DOHH2 (cell line): ENCODE results near the gene SHC4.

Experiments
- H3F3A ChIP-seq: fragments of 200-600 bp; sonication (generic), shearing (Covaris generic); 2 replicates; pipeline ENCODE4 v1.6.0; 2016; ENCODE audit warnings: antibody characterized with exemption, mild to moderate bottlenecking; ENCODE audit not compliant: control insufficient read depth, insufficient read depth
- H3K27ac ChIP-seq: fragments of 200-600 bp; sonication (generic); 2 replicates; pipeline ENCODE4 v1.5.1; 2014; ENCODE audit warnings: low read depth, mild to moderate bottlenecking, low read length, moderate library complexity
- H3K27me3 ChIP-seq: fragments of 200-600 bp; sonication (generic); 2 replicates; pipeline ENCODE4 v1.6.1; 2014; ENCODE audit warnings: mild to moderate bottlenecking, low read length, mixed read lengths; ENCODE audit not compliant: control insufficient read depth
- H3K36me3 ChIP-seq: fragments of 200-600 bp; sonication (generic); 2 replicates; pipeline ENCODE4 v1.6.1; 2014; ENCODE audit warnings: mild to moderate bottlenecking, low read length, moderate library complexity, mixed read lengths; ENCODE audit not compliant: control insufficient read depth
- H3K4me1 ChIP-seq: fragments of 200-600 bp; sonication (generic); 2 replicates; pipeline ENCODE4 v1.6.1; 2014; ENCODE audit warnings: mild to moderate bottlenecking, low read length, mixed read lengths; ENCODE audit not compliant: control insufficient read depth
- H3K4me2 ChIP-seq: fragments of 200-600 bp; sonication (generic); 2 replicates; pipeline ENCODE4 v1.6.0; 2014; ENCODE audit warnings: mild to moderate bottlenecking, low read length, moderate library complexity
- H3K4me3 ChIP-seq: fragments of 200-600 bp; sonication (generic); 2 replicates; pipeline ENCODE4 v1.5.1; 2014; ENCODE audit warnings: mild to moderate bottlenecking, low read length, mixed read lengths
- H3K79me2 ChIP-seq: fragments of 200-600 bp; sonication (generic); 2 replicates; pipeline ENCODE4 v1.6.1; 2014; ENCODE audit warnings: mild to moderate bottlenecking, low read length, mixed read lengths; ENCODE audit not compliant: control insufficient read depth
- H3K9me2 ChIP-seq: fragments of 200-600 bp; sonication (generic); replicated peaks from 2 replicates; pipeline ENCODE4 v1.6.1; 2014; ENCODE audit warnings: mild to moderate bottlenecking, low read length, mixed read lengths; ENCODE audit not compliant: control insufficient read depth
- H3K9me3 ChIP-seq: fragments of 200-600 bp; sonication (generic); 2 replicates; pipeline ENCODE4 v1.6.1; 2014; ENCODE audit warnings: antibody characterized with exemption, low read length, mixed read lengths; ENCODE audit not compliant: control insufficient read depth, insufficient read depth
- H4K20me1 ChIP-seq: fragments of 200-600 bp; sonication (generic); 2 replicates; pipeline ENCODE4 v1.6.0; 2014; ENCODE audit warnings: low read depth, mild to moderate bottlenecking, antibody characterized with exemption, low read length, moderate library complexity; ENCODE audit not compliant: control insufficient read depth, insufficient read depth
- EZH2phosphoT487 ChIP-seq: fragments of 200-600 bp; sonication (generic); IDR thresholded peaks from 2 replicates; pipeline ENCODE4 v1.6.1; 2017; ENCODE audit warnings: borderline replicate concordance, mild to moderate bottlenecking, antibody characterized with exemption, low read length, moderate library complexity, mixed read lengths
- TF ChIP-seq, protein P1 (sequence below): fragments of 200-600 bp; sonication (generic); IDR thresholded peaks from one replicate; pipeline ENCODE4 v1.5.1; 2014; ENCODE audit warnings: antibody characterized with exemption, mild to moderate bottlenecking, low read depth, low read length; ENCODE audit not compliant: poor library complexity, severe bottlenecking

Gene SHC4

DNA sequence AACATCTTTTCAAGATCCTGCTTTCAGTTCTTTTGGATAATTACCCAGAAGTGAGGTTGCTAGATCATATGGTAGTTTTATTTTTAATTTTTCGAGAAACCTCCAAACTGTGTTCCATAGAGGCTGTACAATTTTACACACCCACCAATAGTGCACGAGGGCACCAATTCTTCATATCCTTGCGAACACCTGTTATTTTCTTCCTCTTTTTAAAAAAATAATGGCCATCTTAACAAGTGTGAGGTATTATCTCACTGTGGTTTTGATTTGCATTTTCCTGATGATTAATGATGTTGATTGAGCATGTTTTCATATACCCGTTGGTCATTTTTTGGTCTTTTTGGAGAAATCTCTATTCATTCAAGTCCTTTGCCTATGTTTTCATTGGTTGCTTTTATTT, 135.2 kb downstream of the SHC4 start:
- TF ChIP-seq, protein P1, sequence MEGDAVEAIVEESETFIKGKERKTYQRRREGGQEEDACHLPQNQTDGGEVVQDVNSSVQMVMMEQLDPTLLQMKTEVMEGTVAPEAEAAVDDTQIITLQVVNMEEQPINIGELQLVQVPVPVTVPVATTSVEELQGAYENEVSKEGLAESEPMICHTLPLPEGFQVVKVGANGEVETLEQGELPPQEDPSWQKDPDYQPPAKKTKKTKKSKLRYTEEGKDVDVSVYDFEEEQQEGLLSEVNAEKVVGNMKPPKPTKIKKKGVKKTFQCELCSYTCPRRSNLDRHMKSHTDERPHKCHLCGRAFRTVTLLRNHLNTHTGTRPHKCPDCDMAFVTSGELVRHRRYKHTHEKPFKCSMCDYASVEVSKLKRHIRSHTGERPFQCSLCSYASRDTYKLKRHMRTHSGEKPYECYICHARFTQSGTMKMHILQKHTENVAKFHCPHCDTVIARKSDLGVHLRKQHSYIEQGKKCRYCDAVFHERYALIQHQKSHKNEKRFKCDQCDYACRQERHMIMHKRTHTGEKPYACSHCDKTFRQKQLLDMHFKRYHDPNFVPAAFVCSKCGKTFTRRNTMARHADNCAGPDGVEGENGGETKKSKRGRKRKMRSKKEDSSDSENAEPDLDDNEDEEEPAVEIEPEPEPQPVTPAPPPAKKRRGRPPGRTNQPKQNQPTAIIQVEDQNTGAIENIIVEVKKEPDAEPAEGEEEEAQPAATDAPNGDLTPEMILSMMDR = no peak
- Histone ChIP-seq H3K36me3 (no peaks in the 10 kb centered on the region), H3K4me3 (no peak overlapping the region; the same call in 1 of the 2 replicates), H3K9me2 (no peaks in the 10 kb centered on the region), H4K20me1 (no peaks in the 10 kb centered on the region), H3K4me2 (peak overlapping the region; percentile 35), H3K9me3 (no peaks in the 10 kb centered on the region; the same call in 1 of the 2 replicates), H3K27ac (no peak overlapping the region), H3K4me1 (peaks cover 12% of the 10 kb centered on the region), H3F3A (no peaks in the 10 kb centered on the region), H3K27me3 (no peaks in the 10 kb centered on the region), H3K79me2 (no peaks in the 10 kb centered on the region)

DNA sequence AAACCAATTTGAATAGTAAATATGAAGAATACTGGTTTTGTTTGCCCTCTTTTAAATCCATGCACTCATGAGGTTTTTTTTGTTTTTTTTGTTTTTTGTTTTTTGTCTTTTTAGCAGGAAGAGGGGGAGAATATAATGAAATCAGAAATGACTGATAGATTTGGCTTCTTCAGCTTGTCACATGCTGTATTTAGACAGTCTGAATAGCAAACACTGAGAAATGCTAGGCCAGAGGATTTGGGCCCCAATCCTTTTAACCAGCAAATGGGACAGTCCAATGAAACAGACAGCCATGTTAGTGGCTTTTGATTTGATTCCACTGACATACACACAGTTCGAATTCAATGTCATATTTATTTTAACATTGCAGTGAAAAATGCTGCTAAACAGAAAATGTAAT, 138.6 kb downstream of the SHC4 start:
- Histone ChIP-seq H3K27me3 (no peaks in the 10 kb centered on the region), H3K79me2 (no peaks in the 10 kb centered on the region), H3K27ac (no peak overlapping the region), H3K4me1 (peaks cover 12% of the 10 kb centered on the region), H3K9me2 (no peaks in the 10 kb centered on the region), H3K36me3 (no peaks in the 10 kb centered on the region), H3K4me2 (no peak overlapping the region), H3F3A (no peaks in the 10 kb centered on the region), H3K9me3 (no peaks in the 10 kb centered on the region), H4K20me1 (no peaks in the 10 kb centered on the region), H3K4me3 (no peak overlapping the region)
- TF ChIP-seq EZH2phosphoT487 = no peak
- TF ChIP-seq, protein P1 = no peak

DNA sequence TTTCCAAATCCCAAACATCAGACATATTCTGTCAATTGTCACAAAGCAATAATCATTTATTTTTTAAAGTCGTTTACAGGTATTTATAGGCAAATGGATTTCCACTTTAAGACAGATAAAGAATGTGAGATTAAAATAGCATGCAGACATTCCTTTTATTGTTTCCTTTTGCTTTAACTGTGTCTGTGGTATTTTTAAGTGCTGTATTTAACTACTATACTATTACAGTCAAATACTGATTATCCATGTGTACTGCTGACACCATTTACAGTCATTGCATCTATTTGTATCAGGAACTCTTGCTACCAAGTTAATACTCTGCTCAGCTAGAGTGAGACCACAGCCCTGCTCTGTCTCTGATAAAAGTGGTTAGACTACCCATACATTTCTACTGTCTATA, 140.0 kb downstream of the SHC4 start:
- no peaks in the 10 kb centered on the region for H4K20me1 ChIP-seq
- no peak overlapping the region for H3K4me2 ChIP-seq
- H3F3A ChIP-seq = no peaks in the 10 kb centered on the region
- no peaks in the 10 kb centered on the region for H3K27me3 ChIP-seq
- no peaks in the 10 kb centered on the region for H3K36me3 ChIP-seq
- H3K4me1 ChIP-seq = peaks cover 8% of the 10 kb centered on the region
- H3K9me2 ChIP-seq = no peaks in the 10 kb centered on the region
- no peaks in the 10 kb centered on the region for H3K9me3 ChIP-seq
- H3K4me3 ChIP-seq = no peak overlapping the region
- H3K79me2 ChIP-seq = no peaks in the 10 kb centered on the region
- TF ChIP-seq, protein P1 = no peak
- TF ChIP-seq EZH2phosphoT487 = no peak
- H3K27ac ChIP-seq = no peak overlapping the region

DNA sequence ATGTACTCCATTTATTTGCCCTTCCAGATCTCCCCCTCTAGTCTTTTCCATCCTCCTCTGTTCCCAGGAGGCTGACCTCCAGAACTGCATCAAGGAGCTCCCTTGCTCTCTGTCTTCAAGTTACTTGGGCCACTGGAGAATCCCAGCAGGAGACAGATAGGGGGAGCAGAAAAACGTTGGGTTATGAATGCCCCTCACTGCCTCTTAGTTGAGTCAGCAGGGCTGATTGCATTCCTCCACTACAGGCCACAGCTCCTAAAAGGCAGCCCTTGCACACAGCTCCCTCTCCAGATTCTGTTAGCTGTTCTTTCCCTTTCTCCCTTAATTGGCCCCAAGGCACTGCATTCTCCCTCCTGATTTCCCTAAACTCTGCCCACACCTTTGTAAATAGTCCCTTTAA, 140.5 kb downstream of the SHC4 start:
- no peak for TF ChIP-seq EZH2phosphoT487
- TF ChIP-seq, protein P1 = no peak
- H3K4me2 ChIP-seq = no peak overlapping the region
- H3K4me1 ChIP-seq = peaks cover 3% of the 10 kb centered on the region
- no peak overlapping the region for H3K27ac ChIP-seq
- H3F3A ChIP-seq = no peaks in the 10 kb centered on the region
- H4K20me1 ChIP-seq = no peaks in the 10 kb centered on the region
- no peaks in the 10 kb centered on the region for H3K79me2 ChIP-seq
- no peaks in the 10 kb centered on the region for H3K9me3 ChIP-seq
- H3K36me3 ChIP-seq = no peaks in the 10 kb centered on the region
- H3K27me3 ChIP-seq = no peaks in the 10 kb centered on the region
- no peaks in the 10 kb centered on the region for H3K9me2 ChIP-seq
- no peak overlapping the region for H3K4me3 ChIP-seq
